NCI-H1105 treated with DMSO at 0.1 percent for 48 hours (cell line): Measurements from ENCODE around the gene RDX.
A peak's percentile ranks its signal among the peaks of the same experiment; 100 is the strongest.
"Not testable (repeated sequence)": the region's sequence is repeated elsewhere in the genome, so short reads cannot be mapped to it uniquely, and the experiment has no call there.

Experiments used
- DNase-seq: peaks from one replicate; lab custom pipeline; 2025; lab: John Stamatoyannopoulos, UW

The RDX gene

GRCh38 chr11:110296226-110297075, at the start of gene RDX:
RDX (minus strand) TSS chr11:110296614; CDS start chr11:110279692, 16,922 bp downstream.
- peak; percentile 78 for DNase-seq

GRCh38 chr11:110345743-110346142, 49.3 kb upstream of the RDX start:
- DNase-seq: no peak

- DNase-seq: no peak
Measured at GRCh38 chr11:110340436-110340835, 44.0 kb upstream of the RDX start.

- DNase-seq: no peak
Measured at GRCh38 chr11:110339456-110340250, 43.2 kb upstream of the RDX start.

- no peak for DNase-seq
Measured at GRCh38 chr11:110338684-110339083, 42.3 kb upstream of the RDX start.

- DNase-seq: no peak
Measured at GRCh38 chr11:110337570-110338193, 41.3 kb upstream of the RDX start.

- no peak for DNase-seq
Measured at GRCh38 chr11:110336054-110336453, 39.6 kb upstream of the RDX start.

GRCh38 chr11:110335358-110335757, 38.9 kb upstream of the RDX start:
- no peak for DNase-seq

GRCh38 chr11:110331626-110332025, 35.2 kb upstream of the RDX start:
- no peak for DNase-seq

- DNase-seq: no peak
Measured at GRCh38 chr11:110329445-110329844, 33.0 kb upstream of the RDX start.

- DNase-seq: no peak
Measured at GRCh38 chr11:110327508-110327907, 31.1 kb upstream of the RDX start.

- DNase-seq: no peak
Measured at GRCh38 chr11:110323786-110324185, 27.4 kb upstream of the RDX start.

GRCh38 chr11:110319501-110319900, 23.1 kb upstream of the RDX start:
- DNase-seq: no peak

GRCh38 chr11:110318638-110319404, 22.4 kb upstream of the RDX start:
- DNase-seq: no peak

GRCh38 chr11:110317516-110317932, 21.1 kb upstream of the RDX start:
- DNase-seq: peak; percentile 97

- no peak for DNase-seq
Measured at GRCh38 chr11:110314366-110315095, 18.1 kb upstream of the RDX start.

GRCh38 chr11:110312670-110313069, 16.3 kb upstream of the RDX start:
- DNase-seq: no peak

- no peak for DNase-seq
Measured at GRCh38 chr11:110311783-110312579, 15.6 kb upstream of the RDX start.

- DNase-seq: no peak
Measured at GRCh38 chr11:110308071-110308470, 11.7 kb upstream of the RDX start.

GRCh38 chr11:110306019-110306388, 9.6 kb upstream of the RDX start:
- DNase-seq: not testable (repeated sequence)
